Natural killer cell (primary cell): ENCODE results near the gene MICALL1. TPM values are rescaled to one million over a fixed set of nuclear protein-coding genes. Genes with fewer than 3 reads are reported as not detected.
A peak's percentile ranks its signal among the peaks of the same experiment; 100 is the strongest.

ENCODE experiments used
- ATAC-seq, 3 donors: fragments of 150-1000 bp in 2 of 3; fragments of 200-7000 bp in 1 of 3; cut with Tn5 transposase; 1 replicate in 1 of 3; 2 replicates in 2 of 3; pipeline ENCODE4 v1.10.0; 2021; ENCODE audit warnings: mild to moderate bottlenecking in 2 of 3, moderate library complexity in 2 of 3
- DNase-seq, 2 donors: peaks; one replicate each; pipeline versions ENCODE4 v3.0.0 to v3.0.0-alpha.2; 2013 to 2021; ENCODE audit warnings: mixed read lengths in 1 of 2
- H3K27ac ChIP-seq: one replicate; pipeline ENCODE4 v1.5.1; 2013; ENCODE audit warnings: mild to moderate bottlenecking, low read length
- H3K27me3 ChIP-seq: one replicate; pipeline ENCODE4 v1.6.1; 2013; ENCODE audit warnings: low read length; ENCODE audit not compliant: control insufficient read depth, insufficient read depth
- H3K36me3 ChIP-seq: one replicate; pipeline ENCODE4 v1.6.1; 2013; ENCODE audit warnings: low read length; ENCODE audit not compliant: control insufficient read depth, insufficient read depth
- H3K4me1 ChIP-seq: one replicate; pipeline ENCODE4 v1.6.1; 2013; ENCODE audit warnings: low read length; ENCODE audit not compliant: control insufficient read depth, insufficient read depth
- H3K4me3 ChIP-seq: one replicate; pipeline ENCODE4 v1.5.1; 2013; ENCODE audit warnings: low read length
- H3K9me3 ChIP-seq: one replicate; pipeline ENCODE4 v1.6.1; 2013; ENCODE audit warnings: low read length; ENCODE audit not compliant: control insufficient read depth, insufficient read depth
- H3K27ac Mint-ChIP-seq, 2 donors: one replicate each; pipeline ENCODE4 v1.8.0; 2022; ENCODE audit warnings: mild to moderate bottlenecking in 2 of 2, mixed read lengths in 2 of 2, moderate library complexity in 1 of 2
- H3K27me3 Mint-ChIP-seq, 2 donors: one replicate each; pipeline ENCODE4 v1.8.0; 2022; ENCODE audit warnings: low read depth in 2 of 2, mixed read lengths in 2 of 2
- H3K36me3 Mint-ChIP-seq: one replicate; pipeline ENCODE4 v1.8.0; 2022; ENCODE audit warnings: mixed read lengths
- H3K4me1 Mint-ChIP-seq, 2 donors: one replicate each; pipeline ENCODE4 v1.8.0; 2022; ENCODE audit warnings: mixed read lengths in 2 of 2
- H3K4me3 Mint-ChIP-seq: one replicate; pipeline ENCODE4 v1.8.0; 2022; ENCODE audit warnings: mild to moderate bottlenecking, moderate library complexity, mixed read lengths
- H3K9me3 Mint-ChIP-seq, 2 donors: one replicate each; pipeline ENCODE4 v1.8.0; 2022; ENCODE audit warnings: mixed read lengths in 2 of 2
- CTCF ChIP-seq: fragments of 200-600 bp; IDR thresholded peaks from one replicate; pipeline ENCODE4 v1.8.0; 2022; ENCODE audit warnings: antibody characterized with exemption
- WGBS: methylation state at CpG from one replicate; pipeline ENCODE4 v1.1.7; 2013; ENCODE audit warnings: missing lambda C conversion rate; ENCODE audit not compliant: insufficient coverage; 5-methylcytosine and 5-hydroxymethylcytosine counted together
- intact Hi-C: fragments of 100-400 bp; cut with micrococcal nuclease; formaldehyde crosslinking; loops from one replicate; pipeline ENCODE4 v1.14.2; 2022
- total RNA-seq, 4 donors: library from RNA; stranded (reverse); fragments of 120-200 nt in 1 of 4; gene quantifications; one replicate each; pipeline versions ENCODE4 v1.2.3 to v1.2.4, GENCODE V29; 2013 to 2022

Gene MICALL1
- total RNA-seq, 3 donors from 2014 or later (not counting 1 experiment from before 2014, with no cell fraction given) = 24.6 to 34.3 (median 32.4) TPM

GRCh38 chr22:37930270-37930951, 24.3 kb downstream of the MICALL1 start:
- Mint-ChIP-seq H3K9me3 (no peaks in the 10 kb centered on the region), H3K4me3 (no peak overlapping the region), H3K36me3 (no peaks in the 10 kb centered on the region), H3K27ac (no peak overlapping the region), H3K4me1 (peaks cover 8 to 17% of the 10 kb centered on the region in 2 donors), H3K27me3 (no peaks in the 10 kb centered on the region)
- ATAC-seq = no peak
- no peak for TF ChIP-seq CTCF
- DNase-seq = peak in 1 of 2 donors; percentile 35
- intact Hi-C loops = no loop called here
- Histone ChIP-seq H3K9me3 (no peaks in the 10 kb centered on the region), H3K4me1 (peaks cover 10% of the 10 kb centered on the region), H3K4me3 (no peak overlapping the region), H3K36me3 (peaks cover 39% of the 10 kb centered on the region), H3K27me3 (no peaks in the 10 kb centered on the region), H3K27ac (no peak overlapping the region)
- 91% methylated on average over 11 of the region's 11 CpGs for WGBS

GRCh38 chr22:37930952-37931440, 24.9 kb downstream of the MICALL1 start:
- H3K27me3 Mint-ChIP-seq = no peaks in the 10 kb centered on the region
- H3K27ac Mint-ChIP-seq = no peak overlapping the region
- peaks cover 10% of the 10 kb centered on the region for H3K4me1 ChIP-seq
- no peak overlapping the region for H3K4me3 ChIP-seq
- no peak overlapping the region for H3K27ac ChIP-seq
- no peaks in the 10 kb centered on the region for H3K27me3 ChIP-seq
- no peaks in the 10 kb centered on the region for H3K9me3 Mint-ChIP-seq
- no peak for TF ChIP-seq CTCF
- no peaks in the 10 kb centered on the region for H3K9me3 ChIP-seq
- peaks cover 34% of the 10 kb centered on the region for H3K36me3 ChIP-seq
- ATAC-seq (no peak), DNase-seq (no peak)
- WGBS = 85% methylated on average over 2 of the region's 2 CpGs
- intact Hi-C loops = no loop called here
- H3K4me3 Mint-ChIP-seq = no peak overlapping the region
- no peaks in the 10 kb centered on the region for H3K36me3 Mint-ChIP-seq
- peaks cover 8 to 17% of the 10 kb centered on the region in 2 donors for H3K4me1 Mint-ChIP-seq

- no peak overlapping the region for H3K27ac Mint-ChIP-seq
- WGBS = 87% methylated on average over 6 of the region's 6 CpGs
- intact Hi-C loops = no loop called here
- no peaks in the 10 kb centered on the region for H3K27me3 ChIP-seq
- H3K4me1 Mint-ChIP-seq = peaks cover 8 to 17% of the 10 kb centered on the region in 2 donors
- no peak for DNase-seq
- no peak overlapping the region for H3K27ac ChIP-seq
- TF ChIP-seq CTCF = no peak
- ATAC-seq = no peak
- no peaks in the 10 kb centered on the region for H3K9me3 Mint-ChIP-seq
- no peak overlapping the region for H3K4me3 ChIP-seq
- no peaks in the 10 kb centered on the region for H3K9me3 ChIP-seq
- no peaks in the 10 kb centered on the region for H3K36me3 Mint-ChIP-seq
- H3K27me3 Mint-ChIP-seq = no peaks in the 10 kb centered on the region
- H3K4me1 ChIP-seq = peaks cover 10% of the 10 kb centered on the region
- peaks cover 25% of the 10 kb centered on the region for H3K36me3 ChIP-seq
- H3K4me3 Mint-ChIP-seq = no peak overlapping the region
Measured at GRCh38 chr22:37931893-37932389, 25.8 kb downstream of the MICALL1 start.
